Frontal cortex (tissue), 4 donors: ENCODE results near the gene TRIO. TPM values are rescaled to one million over a fixed set of nuclear protein-coding genes. Genes with fewer than 3 reads are reported as not detected.
"Not testable (repeated sequence)": the region's sequence is repeated elsewhere in the genome, so short reads cannot be mapped to it uniquely, and the experiment has no call there.

Experiments used
- DNase-seq, 2 donors: peaks; one replicate each; pipeline ENCODE4 v3.0.0; 2012; ENCODE audit warnings: low spot score in 2 of 2
- FAIRE-seq: peaks from 2 replicates; lab custom pipeline; 2012; peaks lifted over from hg19 to GRCh38; lab: Jason Lieb, UNC
- total RNA-seq: library from RNA; depleted of rRNA; stranded (reverse); fragments of >200 nt; gene quantifications from one replicate; pipeline ENCODE4 v1.2.3, GENCODE V29; 2014
- donor health status: control.
- donor health status: control.
- donor health status: control.

The TRIO gene
- total RNA-seq, 1 donor from 2014 or later = 310 TPM

DNA sequence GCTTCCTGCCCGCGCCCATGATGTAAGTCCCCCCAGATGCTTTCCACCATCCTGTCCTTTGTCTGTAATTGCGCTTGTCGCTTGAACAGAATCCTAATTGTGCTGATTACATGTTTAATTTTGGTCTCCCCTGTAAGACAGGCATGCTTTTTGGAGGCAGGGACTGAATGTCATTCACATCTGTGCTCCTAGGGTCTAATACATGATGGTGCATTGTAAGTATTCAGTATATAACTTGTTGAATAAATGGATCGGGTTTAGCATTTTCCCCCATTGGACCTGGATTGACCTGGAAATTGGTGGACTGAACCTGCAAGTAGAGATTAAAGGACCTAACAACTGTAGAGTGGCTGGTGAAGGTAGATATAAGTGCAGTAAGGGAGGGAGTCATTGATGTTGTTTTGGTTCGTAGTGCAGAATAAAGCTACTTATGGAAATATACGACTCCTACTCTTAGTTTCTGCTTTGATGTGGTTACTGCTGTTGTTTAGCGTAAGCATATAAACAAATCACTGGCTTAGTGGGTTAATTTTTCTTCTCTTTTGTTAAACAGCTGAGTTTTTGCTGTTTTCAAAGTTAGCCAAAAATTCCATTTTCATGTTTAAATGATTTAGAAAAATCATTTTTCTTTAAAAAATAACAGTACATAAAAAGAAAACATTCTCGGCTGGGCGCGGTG is 57.3 kb downstream of the TRIO start:
- DNase-seq = no peak

DNA sequence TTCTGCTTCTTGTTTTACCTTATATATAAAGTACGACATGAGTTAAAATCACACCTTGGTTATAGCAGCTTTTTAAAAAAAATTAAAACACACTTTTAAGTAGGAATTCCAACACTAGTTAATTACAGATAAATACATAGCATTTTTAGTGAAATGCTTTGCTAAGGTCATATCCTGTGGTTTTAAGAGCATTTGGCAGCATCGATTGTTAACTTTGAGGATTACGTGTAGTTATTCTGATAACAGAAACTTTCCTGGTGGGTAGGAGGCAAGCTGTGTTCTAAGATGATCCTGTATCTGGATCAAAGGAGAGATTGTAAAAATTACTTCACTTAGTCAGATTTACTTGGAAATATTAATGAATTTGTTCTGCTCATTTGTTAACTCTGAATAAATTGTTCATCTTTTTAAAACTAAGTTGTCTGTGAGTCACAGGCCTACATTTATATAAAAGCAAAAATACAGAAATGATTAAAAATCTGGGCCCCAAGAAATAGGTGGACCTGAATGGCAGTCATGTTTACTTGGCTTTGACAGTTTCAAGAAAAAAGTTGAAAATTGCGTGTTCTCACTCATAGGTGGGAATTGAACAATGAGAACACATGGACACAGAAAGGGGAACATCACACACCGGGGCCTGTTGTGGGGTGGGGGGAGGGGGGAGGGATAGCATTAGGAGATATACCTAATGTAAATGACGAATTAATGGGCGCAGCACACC is 58.3 kb downstream of the TRIO start:
- DNase-seq (no peak), FAIRE-seq (no peak)

More for the DNA sequence above, 57.3 kb downstream of the TRIO start:
- FAIRE-seq = no peak

- FAIRE-seq = no peak
- no peak for DNase-seq
Measured at GRCh38 chr5:14202462-14202861, 59.3 kb downstream of the TRIO start.

DNA sequence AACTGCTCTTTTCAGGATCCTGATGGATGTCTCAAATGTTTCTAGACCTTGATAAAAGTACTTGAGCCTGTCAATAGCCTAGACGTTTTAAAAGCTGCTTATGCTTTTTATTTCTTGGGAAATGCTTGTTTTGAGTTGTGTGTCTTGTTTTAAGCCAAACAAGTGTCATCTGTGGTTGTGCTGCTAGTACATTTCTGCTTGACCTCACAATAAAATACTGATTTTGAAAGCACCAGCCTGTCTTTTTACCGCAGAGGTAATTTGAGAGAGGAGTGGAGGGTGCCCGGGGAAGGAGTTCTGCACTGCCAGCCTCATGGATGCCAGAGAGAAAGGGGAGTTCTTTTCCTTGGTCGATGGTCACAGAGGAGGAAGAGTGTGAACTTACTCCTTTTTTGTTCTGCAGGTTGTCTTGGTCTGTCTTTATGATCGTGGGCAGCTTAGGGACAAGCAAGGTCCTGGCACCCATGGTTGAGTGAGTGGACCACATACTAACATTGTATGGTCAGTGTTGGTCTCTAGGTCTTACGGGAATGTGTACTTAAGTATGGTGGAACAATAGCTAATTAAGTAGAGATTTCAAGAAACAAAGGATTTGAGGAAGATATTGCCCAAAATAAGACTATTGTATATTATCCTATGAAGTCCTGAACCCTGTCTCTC is 61.0 kb downstream of the TRIO start:
- FAIRE-seq = no peak

GRCh38 chr5:14204785-14205321 is 61.7 kb downstream of the TRIO start:
- FAIRE-seq = no peak
- DNase-seq = no peak

More for the DNA sequence above, 61.0 kb downstream of the TRIO start:
- DNase-seq = no peak

GRCh38 chr5:14206028-14206725 is 63.0 kb downstream of the TRIO start:
- no peak for DNase-seq
- FAIRE-seq = no peak

DNA sequence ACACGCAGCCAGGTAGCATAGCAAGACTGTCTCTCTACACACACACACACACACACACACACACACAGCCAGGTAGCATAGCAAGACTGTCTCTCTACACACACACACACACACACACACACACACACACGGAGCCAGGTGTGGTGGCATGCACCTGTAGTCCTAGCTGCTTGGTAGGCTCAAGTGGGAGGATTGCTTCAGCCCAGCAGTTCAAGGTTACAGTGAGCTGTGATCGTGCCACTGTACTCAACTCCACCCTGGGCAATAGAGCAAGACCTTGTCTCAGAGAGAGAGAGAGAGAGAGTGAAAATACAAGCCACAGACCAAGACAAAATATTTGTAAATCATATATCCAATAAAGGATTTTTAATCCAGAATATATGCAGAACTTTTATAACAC is 64.3 kb downstream of the TRIO start:
- DNase-seq, FAIRE-seq: not testable (repeated sequence)

GRCh38 chr5:14208071-14209021 is 65.2 kb downstream of the TRIO start:
- DNase-seq (no peak), FAIRE-seq (no peak)

DNA sequence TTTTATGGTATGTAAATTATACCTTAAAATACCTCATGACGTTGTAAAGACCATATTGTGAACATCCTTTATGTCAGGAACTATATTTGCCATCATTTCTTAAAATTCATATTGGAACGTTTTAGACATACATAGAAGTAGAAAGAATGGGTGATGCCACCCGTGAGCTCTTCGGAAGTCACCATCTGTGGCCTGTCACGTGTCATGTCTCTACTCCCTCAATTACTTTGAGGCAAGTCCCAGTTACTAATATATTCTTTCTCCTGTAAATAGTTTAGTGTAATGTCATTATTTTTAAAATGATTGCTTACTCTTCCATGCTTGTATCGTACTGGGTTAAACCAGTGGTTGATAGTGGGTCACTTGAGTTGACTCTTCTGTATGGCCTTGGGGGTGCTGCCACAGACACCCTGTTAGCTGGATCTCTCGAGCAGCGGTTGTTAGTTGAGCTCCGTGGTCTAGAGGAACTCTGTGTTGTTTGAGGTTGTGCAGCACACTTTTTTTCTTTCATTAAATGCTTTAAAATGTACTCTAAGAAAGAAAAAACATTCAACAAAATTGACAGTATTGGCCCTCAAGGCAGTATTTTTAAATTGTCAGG is 66.2 kb downstream of the TRIO start:
- FAIRE-seq (no peak), DNase-seq (no peak)

- no peak for DNase-seq
- FAIRE-seq = no peak
Measured at GRCh38 chr5:14209836-14210235, 66.7 kb downstream of the TRIO start.

- no peak for FAIRE-seq
- DNase-seq = no peak
Measured at GRCh38 chr5:14210729-14211128, 67.6 kb downstream of the TRIO start.

DNA sequence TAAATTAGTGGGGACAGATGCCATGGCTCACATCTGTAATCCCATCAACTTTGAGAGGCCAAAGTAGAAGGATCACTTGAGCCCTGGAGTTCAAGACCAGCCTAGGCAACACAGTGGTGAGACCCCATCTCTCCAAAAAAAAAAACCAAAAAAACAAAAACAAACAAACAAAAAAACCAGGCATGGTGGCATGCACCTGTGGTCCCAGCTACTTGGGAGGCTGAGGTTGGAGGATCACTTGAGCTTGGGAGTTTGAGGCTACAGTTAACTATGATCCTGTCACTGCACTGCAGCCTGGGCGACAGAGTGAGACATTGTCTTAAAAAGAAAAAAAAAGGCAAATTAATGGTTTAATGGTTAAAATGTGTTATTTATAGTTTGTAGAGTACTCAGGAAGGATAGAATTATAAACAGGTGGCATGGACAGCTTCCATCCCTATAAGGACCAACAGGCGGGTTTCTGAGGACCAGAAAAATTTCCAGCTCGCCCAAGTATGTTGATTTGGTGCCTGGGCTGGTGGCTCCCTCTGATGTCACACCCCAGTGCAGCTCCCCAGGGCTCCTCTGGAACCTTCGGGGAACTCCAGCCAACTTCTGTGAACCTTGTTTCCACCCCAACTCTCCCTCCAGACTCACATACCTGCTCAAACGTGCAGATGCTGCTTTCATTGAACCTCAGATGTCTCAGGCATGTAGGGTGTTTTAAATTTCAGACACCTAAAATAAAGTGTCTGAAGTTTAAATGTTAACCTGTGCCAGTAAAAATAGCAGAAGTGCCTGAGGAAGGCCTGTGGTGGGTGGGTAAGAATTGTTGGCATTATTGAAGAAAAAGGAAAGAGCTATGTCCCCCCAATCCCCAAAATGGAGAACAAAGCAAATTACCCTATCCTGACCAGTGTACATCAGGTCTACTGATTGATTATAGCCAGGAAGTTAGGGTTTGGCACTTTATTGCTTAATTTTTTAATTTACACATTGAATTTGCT is 69.0 kb downstream of the TRIO start:
- DNase-seq = no peak

DNA sequence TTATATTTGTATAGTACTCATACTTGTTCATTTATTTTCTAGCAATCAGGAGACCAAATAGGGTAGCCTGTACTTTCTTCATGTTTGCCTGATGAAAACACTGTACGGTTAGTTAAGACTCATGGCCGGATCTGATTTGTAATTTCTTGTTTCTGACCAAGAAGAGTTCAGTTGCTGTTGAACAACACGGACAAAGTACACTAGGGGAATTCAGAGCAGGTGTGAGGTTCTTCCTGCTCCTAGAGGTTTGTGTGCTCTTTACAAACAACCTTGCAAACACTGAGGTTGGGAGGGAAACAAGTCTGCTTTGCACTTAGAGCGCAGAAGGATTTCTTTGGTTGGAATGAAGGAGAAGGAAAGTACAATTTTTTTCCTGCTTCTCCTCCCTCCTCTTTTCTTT is 69.7 kb downstream of the TRIO start:
- FAIRE-seq (no peak), DNase-seq (no peak)

More for the DNA sequence above, 69.0 kb downstream of the TRIO start:
- FAIRE-seq = no peak

DNA sequence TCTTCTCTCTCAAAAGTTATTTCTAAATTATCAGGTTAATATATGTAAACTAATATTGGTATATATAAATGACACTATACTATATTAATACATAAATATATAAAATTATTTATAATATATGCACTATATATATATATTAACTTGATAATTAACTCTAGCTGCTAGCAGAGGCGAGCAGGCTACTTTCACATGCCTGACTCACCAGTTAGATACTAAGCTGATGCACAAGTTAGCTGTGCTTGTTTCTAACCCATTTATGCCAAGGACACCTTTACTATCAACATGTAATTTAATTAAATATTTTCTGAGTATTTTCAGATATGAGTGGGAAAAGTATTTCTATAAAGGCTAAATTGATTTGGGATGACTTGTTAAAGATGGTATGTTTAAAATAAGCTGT is 70.1 kb downstream of the TRIO start:
- DNase-seq = no peak
- no peak for FAIRE-seq

DNA sequence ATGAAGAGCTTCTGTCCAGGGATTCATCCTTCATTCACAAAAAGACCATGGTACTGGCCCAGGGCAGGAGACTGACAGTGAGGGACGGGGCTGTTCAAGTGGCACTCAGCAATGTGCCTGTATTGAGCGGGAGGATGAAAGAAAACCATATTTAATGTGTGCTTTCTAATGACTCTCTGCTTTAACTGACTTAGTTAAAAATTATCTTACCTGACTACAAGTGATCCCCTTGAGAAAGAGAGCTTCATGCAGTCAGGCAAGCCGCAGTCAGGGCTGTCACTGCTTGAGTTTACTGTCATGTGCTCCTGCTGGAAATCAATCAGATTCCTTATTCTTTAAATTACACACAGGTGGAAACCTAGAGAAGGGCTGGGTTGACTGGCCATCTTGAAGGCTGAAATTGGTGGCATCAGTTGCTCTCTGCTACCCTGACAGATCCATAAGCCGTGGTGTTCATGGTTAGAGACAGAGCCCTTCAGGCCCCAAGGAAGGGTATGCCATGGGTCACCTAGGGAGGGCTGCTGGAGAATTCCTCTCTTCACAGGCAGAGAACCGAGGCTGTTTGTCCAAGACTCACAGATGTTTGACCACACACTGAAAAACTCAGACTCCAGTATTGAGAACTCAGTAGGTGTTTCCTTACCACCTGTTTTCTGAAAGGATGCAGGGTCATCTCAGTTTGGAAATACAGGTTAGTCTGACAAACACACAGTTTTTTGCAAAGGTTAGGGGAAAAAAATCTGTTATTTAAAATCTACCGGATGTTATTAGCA is 70.9 kb downstream of the TRIO start:
- FAIRE-seq (no peak), DNase-seq (no peak)

GRCh38 chr5:14215901-14216300 is 72.8 kb downstream of the TRIO start:
- DNase-seq (no peak), FAIRE-seq (no peak)

DNA sequence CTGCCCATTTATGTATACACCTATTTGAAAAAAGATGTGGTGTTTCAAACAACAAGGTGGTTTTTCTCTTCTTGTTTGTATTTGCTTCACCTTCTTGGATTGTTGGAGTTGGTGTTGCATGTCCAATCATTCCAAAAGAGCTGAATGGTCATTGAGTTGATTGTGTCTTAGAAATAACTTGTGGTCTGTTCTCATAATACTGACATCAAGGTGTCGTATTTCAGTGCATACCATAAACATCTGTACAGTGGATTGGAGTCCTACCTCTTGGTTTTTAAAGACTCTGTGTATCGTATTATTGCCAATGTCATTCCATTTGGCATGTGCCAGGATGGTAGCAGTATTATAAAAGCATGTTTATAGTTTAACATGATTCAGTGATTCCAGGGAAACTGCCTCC is 73.2 kb downstream of the TRIO start:
- DNase-seq (no peak), FAIRE-seq (no peak)
